HepG2 (cell line): ENCODE results near the gene BCAR3. TPM values are rescaled to one million over a fixed set of nuclear protein-coding genes. Genes with fewer than 3 reads are reported as not detected.

Experiments
- ATAD3A ChIP-seq: sonication (generic); formaldehyde crosslinking; IDR thresholded peaks from 2 replicates; pipeline ENCODE4 v1.4.0; 2020; ENCODE audit warnings: missing genetic modification reagents
- FOXO1 ChIP-seq: sonication (generic); formaldehyde crosslinking; IDR thresholded peaks from 2 replicates; pipeline ENCODE4 v1.4.0; 2020; ENCODE audit warnings: missing genetic modification reagents
- KLF12 ChIP-seq: sonication (generic); formaldehyde crosslinking; IDR thresholded peaks from 2 replicates; pipeline ENCODE4 v1.4.0; 2020; ENCODE audit warnings: missing genetic modification reagents, borderline replicate concordance
- MIER3 ChIP-seq: IDR thresholded peaks from 2 replicates; pipeline ENCODE4 v1.6.1; 2016; ENCODE audit warnings: missing compliant biosample characterization, borderline replicate concordance
- MZF1 ChIP-seq: sonication (generic); formaldehyde crosslinking; IDR thresholded peaks from 2 replicates; pipeline ENCODE4 v1.8.1; 2023; ENCODE audit warnings: mild to moderate bottlenecking, missing genetic modification reagents, borderline replicate concordance
- PATZ1 ChIP-seq: sonication (generic); formaldehyde crosslinking; IDR thresholded peaks from 2 replicates; pipeline ENCODE4 v1.4.0; 2020; ENCODE audit warnings: missing genetic modification reagents
- PHF20 ChIP-seq: sonication (generic); formaldehyde crosslinking; IDR thresholded peaks from 2 replicates; pipeline ENCODE4 v1.5.0; 2020; ENCODE audit warnings: mild to moderate bottlenecking, missing genetic modification reagents
- SOX13 ChIP-seq, 3 experiments: fragments of 450-650 bp in 1 of 3; sonication (generic) in 1 of 3; formaldehyde crosslinking in 1 of 3; IDR thresholded peaks in 2 of 3; conservative IDR thresholded peaks in 1 of 3; 2 replicates each; pipeline versions ENCODE4 v1.5.0 to v1.6.1; 2016 to 2020; ENCODE audit warnings: antibody characterized with exemption in 1 of 3, mild to moderate bottlenecking in 1 of 3, missing compliant biosample characterization in 1 of 3, missing genetic modification reagents in 1 of 3, moderate library complexity in 1 of 3
- TAF15 ChIP-seq: fragments of 200-400 bp; formaldehyde crosslinking; IDR thresholded peaks from one replicate; pipeline ENCODE4 v1.6.1; 2018; ENCODE audit warnings: mild to moderate bottlenecking, low read depth, low read length; ENCODE audit not compliant: poor library complexity, severe bottlenecking
- TFDP2 ChIP-seq: sonication (generic); formaldehyde crosslinking; IDR thresholded peaks from 2 replicates; pipeline ENCODE4 v1.4.0; 2020; ENCODE audit warnings: missing genetic modification reagents
- YEATS4 ChIP-seq: sonication (generic); formaldehyde crosslinking; IDR thresholded peaks from 2 replicates; pipeline ENCODE4 v1.4.0; 2020; ENCODE audit warnings: missing genetic modification reagents, borderline replicate concordance
- ZNF446 ChIP-seq: sonication (generic); formaldehyde crosslinking; IDR thresholded peaks from 2 replicates; pipeline ENCODE4 v1.5.0; 2020; ENCODE audit warnings: mild to moderate bottlenecking, missing genetic modification reagents
- ZNF605 ChIP-seq: sonication (generic); formaldehyde crosslinking; IDR thresholded peaks from 2 replicates; pipeline ENCODE4 v1.8.0; 2022; ENCODE audit warnings: mild to moderate bottlenecking, missing genetic modification reagents
- ZSCAN9 ChIP-seq: IDR thresholded peaks from 2 replicates; pipeline ENCODE4 v1.6.1; 2016; ENCODE audit warnings: borderline replicate concordance
- polyA plus RNA-seq, 8 experiments: library from polyadenylated mRNA; depleted of rRNA in 3 of 8; stranded (reverse) in 7 of 8; unstranded in 1 of 8; fragments of >200 nt; fragmentation: Illumina TruSeq in 4 of 8; extraction: Trizol in 4 of 8; gene quantifications; 2 replicates each; pipeline versions ENCODE4 v1.2.1 to v1.2.3, GENCODE V29; 2011 to 2016; ENCODE audit warnings: low read depth in 4 of 8, missing spikeins in 1 of 8, mixed read lengths in 1 of 8; ENCODE audit not compliant: insufficient read depth in 1 of 8
- total RNA-seq, 5 experiments: library from RNA; depleted of rRNA; stranded (reverse); fragments of >200 nt; fragmentation: Illumina TruSeq; extraction: Trizol; gene quantifications; 2 replicates each; pipeline ENCODE4 v1.2.3, GENCODE V29; 2016; ENCODE audit warnings: low read depth in 1 of 5
- TF ChIP-seq, protein P1 (sequence below): sonication (generic); formaldehyde crosslinking; IDR thresholded peaks from 2 replicates; pipeline ENCODE4 v1.4.0; 2020; ENCODE audit warnings: missing genetic modification reagents, mild to moderate bottlenecking, borderline replicate concordance
- TF ChIP-seq, protein P2 (sequence below): sonication (generic); formaldehyde crosslinking; IDR thresholded peaks from 2 replicates; pipeline ENCODE4 v1.5.0; 2020; ENCODE audit warnings: missing genetic modification reagents
- TF ChIP-seq, protein P3 (sequence below): IDR thresholded peaks from 2 replicates; pipeline ENCODE4 v1.6.1; 2018; ENCODE audit warnings: missing genetic modification reagents, mild to moderate bottlenecking, missing compliant biosample characterization
- TF ChIP-seq, protein P4 (sequence below): sonication (generic); formaldehyde crosslinking; IDR thresholded peaks from 2 replicates; pipeline ENCODE4 v1.4.0; 2020; ENCODE audit warnings: missing genetic modification reagents, borderline replicate concordance
- TF ChIP-seq, protein P5 (sequence below): sonication (generic); formaldehyde crosslinking; IDR thresholded peaks from 2 replicates; pipeline ENCODE4 v1.4.0; 2020; ENCODE audit warnings: missing genetic modification reagents

BCAR3 gene
- total and polyA plus RNA-seq, 2 of the 13 experiments (the other 11 are each of a cell fraction or from before 2014, with no cell fraction given) = 3.6 to 4.8 TPM

DNA sequence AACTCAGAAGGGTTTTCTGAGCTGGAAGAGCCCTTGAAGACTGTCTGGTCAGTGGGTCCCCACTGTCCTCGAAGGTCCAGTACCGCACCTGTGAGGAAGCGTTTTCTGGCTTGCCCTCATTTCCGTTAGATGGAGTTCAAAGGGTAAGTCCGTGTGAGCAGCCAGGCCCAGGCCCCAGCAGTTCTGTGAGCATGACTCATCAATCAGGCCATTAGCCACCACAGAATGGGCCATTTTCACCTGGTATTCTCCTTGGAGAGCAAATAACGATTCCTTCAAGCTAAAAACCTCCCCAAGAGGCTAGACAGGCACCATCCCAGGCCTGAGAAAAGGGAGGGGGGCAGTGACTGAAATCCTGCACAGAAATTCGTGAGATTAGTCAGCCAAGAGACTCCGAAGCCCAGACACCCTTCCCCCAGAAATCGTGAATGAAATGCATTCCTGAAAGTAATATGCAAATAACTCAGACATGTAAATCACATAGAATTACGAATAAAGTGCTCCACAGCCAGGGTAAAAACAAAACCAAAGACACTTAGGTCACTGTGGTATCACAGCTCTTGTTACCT, 66.0 kb downstream of the BCAR3 start (continued):
- TF ChIP-seq, protein P1, sequence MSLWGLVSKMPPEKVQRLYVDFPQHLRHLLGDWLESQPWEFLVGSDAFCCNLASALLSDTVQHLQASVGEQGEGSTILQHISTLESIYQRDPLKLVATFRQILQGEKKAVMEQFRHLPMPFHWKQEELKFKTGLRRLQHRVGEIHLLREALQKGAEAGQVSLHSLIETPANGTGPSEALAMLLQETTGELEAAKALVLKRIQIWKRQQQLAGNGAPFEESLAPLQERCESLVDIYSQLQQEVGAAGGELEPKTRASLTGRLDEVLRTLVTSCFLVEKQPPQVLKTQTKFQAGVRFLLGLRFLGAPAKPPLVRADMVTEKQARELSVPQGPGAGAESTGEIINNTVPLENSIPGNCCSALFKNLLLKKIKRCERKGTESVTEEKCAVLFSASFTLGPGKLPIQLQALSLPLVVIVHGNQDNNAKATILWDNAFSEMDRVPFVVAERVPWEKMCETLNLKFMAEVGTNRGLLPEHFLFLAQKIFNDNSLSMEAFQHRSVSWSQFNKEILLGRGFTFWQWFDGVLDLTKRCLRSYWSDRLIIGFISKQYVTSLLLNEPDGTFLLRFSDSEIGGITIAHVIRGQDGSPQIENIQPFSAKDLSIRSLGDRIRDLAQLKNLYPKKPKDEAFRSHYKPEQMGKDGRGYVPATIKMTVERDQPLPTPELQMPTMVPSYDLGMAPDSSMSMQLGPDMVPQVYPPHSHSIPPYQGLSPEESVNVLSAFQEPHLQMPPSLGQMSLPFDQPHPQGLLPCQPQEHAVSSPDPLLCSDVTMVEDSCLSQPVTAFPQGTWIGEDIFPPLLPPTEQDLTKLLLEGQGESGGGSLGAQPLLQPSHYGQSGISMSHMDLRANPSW (CRISPR knock-in tag) = no peak
- TF ChIP-seq ZNF605 (CRISPR knock-in tag) (peak; percentile 82), YEATS4 (CRISPR knock-in tag) (no peak), TFDP2 (CRISPR knock-in tag) (peak; percentile 73; the same call in 1 of the 2 replicates), PATZ1 (CRISPR knock-in tag) (no peak; the same call in none of the 2 replicates), KLF12 (no peak; the same call in 1 of the 2 replicates), ZNF446 (CRISPR knock-in tag) (no peak), TAF15 (no peak), SOX13 (IDR thresholded peaks at IDR 0.05) (no peak), SOX13 (CRISPR knock-in tag; conservative IDR thresholded peaks at IDR 0.05 in 1 of 2, IDR thresholded peaks at IDR 0.05 in 1 of 2) (peak in 1 of 2 experiments; percentile 9; a peak in 1 of 4 replicates), MZF1 (CRISPR knock-in tag) (no peak), PHF20 (CRISPR knock-in tag) (no peak), ATAD3A (CRISPR knock-in tag) (no peak), ZSCAN9 (no peak), FOXO1 (no peak), MIER3 (CRISPR knock-in tag) (no peak)
- TF ChIP-seq, protein P2, sequence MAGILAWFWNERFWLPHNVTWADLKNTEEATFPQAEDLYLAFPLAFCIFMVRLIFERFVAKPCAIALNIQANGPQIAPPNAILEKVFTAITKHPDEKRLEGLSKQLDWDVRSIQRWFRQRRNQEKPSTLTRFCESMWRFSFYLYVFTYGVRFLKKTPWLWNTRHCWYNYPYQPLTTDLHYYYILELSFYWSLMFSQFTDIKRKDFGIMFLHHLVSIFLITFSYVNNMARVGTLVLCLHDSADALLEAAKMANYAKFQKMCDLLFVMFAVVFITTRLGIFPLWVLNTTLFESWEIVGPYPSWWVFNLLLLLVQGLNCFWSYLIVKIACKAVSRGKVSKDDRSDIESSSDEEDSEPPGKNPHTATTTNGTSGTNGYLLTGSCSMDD (CRISPR knock-in tag) = no peak
- TF ChIP-seq, protein P3, sequence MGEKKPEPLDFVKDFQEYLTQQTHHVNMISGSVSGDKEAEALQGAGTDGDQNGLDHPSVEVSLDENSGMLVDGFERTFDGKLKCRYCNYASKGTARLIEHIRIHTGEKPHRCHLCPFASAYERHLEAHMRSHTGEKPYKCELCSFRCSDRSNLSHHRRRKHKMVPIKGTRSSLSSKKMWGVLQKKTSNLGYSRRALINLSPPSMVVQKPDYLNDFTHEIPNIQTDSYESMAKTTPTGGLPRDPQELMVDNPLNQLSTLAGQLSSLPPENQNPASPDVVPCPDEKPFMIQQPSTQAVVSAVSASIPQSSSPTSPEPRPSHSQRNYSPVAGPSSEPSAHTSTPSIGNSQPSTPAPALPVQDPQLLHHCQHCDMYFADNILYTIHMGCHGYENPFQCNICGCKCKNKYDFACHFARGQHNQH (CRISPR knock-in tag) = peak; percentile 51
- TF ChIP-seq, protein P4, sequence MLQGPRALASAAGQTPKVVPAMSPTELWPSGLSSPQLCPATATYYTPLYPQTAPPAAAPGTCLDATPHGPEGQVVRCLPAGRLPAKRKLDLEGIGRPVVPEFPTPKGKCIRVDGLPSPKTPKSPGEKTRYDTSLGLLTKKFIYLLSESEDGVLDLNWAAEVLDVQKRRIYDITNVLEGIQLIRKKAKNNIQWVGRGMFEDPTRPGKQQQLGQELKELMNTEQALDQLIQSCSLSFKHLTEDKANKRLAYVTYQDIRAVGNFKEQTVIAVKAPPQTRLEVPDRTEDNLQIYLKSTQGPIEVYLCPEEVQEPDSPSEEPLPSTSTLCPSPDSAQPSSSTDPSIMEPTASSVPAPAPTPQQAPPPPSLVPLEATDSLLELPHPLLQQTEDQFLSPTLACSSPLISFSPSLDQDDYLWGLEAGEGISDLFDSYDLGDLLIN (CRISPR knock-in tag) = no peak
- TF ChIP-seq, protein P5, sequence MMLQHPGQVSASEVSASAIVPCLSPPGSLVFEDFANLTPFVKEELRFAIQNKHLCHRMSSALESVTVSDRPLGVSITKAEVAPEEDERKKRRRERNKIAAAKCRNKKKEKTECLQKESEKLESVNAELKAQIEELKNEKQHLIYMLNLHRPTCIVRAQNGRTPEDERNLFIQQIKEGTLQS (CRISPR knock-in tag) = peak; percentile 94
